Gastrocnemius medialis (tissue), 4 donors: ENCODE results near the gene MSH5.

Experiments used
- POLR2A ChIP-seq, 2 donors: fragments of 450-650 bp; IDR thresholded peaks; one replicate each; pipeline ENCODE4 v1.6.1; 2017; ENCODE audit warnings: antibody characterized with exemption in 2 of 2, mild to moderate bottlenecking in 2 of 2, moderate library complexity in 2 of 2
- TF ChIP-seq, protein P1 (sequence below), 5 experiments: fragments of 450-650 bp in 3 of 5; fragments of 200-600 bp in 2 of 5; sonication (generic) in 2 of 5; IDR thresholded peaks in 4 of 5; conservative IDR thresholded peaks in 1 of 5; 1 replicate in 4 of 5; 2 replicates in 1 of 5; pipeline ENCODE4 v1.5.1; 2016 to 2019; ENCODE audit warnings: antibody characterized with exemption in 5 of 5, mild to moderate bottlenecking in 3 of 5, moderate library complexity in 3 of 5

DNA sequence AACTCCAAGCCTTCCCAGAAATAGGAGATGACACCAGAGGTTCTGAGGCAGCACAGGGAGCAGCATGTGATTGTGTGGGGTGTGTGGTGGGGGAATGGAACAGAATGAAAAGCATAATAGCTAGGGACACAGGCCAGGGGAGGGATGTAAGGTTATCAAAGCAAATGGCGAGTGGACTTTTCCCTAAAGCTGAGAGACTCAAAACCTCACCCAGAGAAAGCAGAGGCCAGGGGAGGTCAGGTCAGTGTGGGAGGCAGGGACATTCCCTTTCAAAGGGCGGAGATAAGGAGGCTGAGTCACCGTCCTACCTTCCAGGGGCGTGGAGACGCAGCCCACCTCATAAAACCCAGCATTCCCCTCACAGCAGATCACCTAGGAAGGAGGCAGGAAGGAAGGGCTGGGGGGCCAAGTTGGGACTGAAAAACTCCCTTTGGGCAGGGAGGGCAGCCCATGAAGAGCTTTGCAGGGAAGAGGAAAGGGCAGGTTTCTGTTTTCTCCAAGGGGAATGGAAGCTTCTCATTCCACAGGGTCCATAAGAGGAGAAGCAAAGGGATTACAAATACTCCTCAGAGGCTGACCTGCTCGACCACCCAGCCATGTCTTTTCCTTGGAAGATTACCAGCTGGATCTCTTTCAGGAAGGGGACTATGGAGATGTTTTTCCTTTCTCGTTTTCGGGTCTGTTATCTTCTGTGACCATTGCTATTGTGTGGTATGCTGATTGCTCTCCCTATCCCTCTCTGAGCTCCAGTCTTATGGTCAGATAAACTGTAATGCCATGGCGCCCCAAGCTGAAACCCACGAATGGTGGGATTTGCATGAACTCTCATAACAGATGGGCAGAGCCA is 49.4 kb upstream of the MSH5 start:
- no peak for TF ChIP-seq POLR2A (IDR thresholded peaks at IDR 0.05)
- TF ChIP-seq, protein P1, sequence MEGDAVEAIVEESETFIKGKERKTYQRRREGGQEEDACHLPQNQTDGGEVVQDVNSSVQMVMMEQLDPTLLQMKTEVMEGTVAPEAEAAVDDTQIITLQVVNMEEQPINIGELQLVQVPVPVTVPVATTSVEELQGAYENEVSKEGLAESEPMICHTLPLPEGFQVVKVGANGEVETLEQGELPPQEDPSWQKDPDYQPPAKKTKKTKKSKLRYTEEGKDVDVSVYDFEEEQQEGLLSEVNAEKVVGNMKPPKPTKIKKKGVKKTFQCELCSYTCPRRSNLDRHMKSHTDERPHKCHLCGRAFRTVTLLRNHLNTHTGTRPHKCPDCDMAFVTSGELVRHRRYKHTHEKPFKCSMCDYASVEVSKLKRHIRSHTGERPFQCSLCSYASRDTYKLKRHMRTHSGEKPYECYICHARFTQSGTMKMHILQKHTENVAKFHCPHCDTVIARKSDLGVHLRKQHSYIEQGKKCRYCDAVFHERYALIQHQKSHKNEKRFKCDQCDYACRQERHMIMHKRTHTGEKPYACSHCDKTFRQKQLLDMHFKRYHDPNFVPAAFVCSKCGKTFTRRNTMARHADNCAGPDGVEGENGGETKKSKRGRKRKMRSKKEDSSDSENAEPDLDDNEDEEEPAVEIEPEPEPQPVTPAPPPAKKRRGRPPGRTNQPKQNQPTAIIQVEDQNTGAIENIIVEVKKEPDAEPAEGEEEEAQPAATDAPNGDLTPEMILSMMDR (IDR thresholded peaks at IDR 0.05 in 4 of 5, conservative IDR thresholded peaks at IDR 0.05 in 1 of 5), result no peak
